ENCODE measurements around the gene CARMIL3.
"Not testable (repeated sequence)": the region's sequence is repeated elsewhere in the genome, so short reads cannot be mapped to it uniquely, and the experiment has no call there.

The CARMIL3 gene

DNA sequence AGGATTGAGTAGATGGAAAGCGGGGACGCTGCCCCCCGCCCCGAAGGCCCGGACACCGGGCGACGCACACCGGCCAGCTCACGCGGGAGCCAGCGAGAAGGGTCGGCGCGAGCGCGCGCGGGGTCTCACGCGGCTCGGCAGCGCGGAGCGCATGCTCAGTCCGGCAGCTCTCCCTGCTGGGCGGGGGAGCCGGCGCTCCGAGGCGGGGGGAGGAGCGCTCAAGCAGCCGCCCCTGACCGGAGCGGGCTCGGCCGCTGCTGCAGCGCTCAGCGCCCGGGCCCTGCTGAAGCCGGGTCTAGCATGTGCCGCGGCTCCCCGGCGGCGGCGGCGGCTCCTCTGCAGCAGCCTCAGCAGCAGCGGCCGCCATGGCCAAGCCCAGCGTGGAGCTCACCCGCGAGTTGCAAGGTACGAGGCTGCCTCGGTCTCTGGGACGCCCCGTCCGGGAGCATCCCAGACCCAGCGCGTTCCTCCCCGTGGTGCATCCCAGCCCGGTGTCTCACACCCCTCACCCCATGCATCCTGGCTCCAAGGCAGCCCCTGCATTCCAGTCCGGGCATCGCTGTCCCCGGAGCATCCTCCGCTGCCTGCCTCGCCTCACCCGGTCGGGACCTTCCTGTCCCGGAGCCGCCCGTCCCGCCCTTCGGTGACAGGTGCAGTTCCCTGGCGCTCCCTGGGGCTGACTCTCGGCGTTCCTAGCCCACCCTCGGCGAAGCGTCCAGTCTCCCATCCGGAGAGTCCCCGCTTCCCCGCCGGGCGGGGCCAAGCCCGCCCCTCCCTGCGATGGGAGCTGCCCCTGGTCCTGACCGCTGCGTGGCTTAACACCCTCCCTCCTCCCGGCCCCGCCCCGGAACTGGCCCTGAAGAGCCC is at the start of gene CARMIL3:
Gene CARMIL3, plus strand, starts transcription at position 221 of the 867 bp plus-strand sequence. Its CDS starts 145 bp downstream, at position 366.
- DNase-seq: peak; percentile 62 to 64

DNA sequence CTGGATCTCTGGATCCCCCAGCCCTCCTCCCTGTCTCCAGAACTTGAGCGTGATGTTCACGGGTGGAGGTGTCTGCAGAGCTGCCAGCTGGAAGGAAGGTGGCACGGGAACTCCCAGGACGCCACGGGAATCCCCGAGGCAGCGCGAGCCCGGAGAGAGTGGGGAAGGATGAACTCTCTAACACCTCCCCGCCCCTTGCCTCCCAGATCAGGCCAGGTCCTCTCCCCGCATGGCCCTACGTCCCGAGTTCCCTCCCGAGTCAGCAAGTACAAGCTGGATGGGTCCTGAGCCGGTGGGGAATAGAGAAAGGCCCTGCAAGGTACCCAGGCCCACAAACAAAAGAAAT is 45.4 kb upstream of the CARMIL3 start:
- DNase-seq: not testable (repeated sequence)

- peak; percentile 66 to 69 for DNase-seq
Observed at GRCh38 chr14:24006817-24007652, 44.8 kb upstream of the CARMIL3 start.

- no peak for DNase-seq
Observed at GRCh38 chr14:24011051-24011450, 40.8 kb upstream of the CARMIL3 start.

- not testable (repeated sequence) for DNase-seq
Observed at GRCh38 chr14:24012726-24013273, 39.0 kb upstream of the CARMIL3 start.

DNA sequence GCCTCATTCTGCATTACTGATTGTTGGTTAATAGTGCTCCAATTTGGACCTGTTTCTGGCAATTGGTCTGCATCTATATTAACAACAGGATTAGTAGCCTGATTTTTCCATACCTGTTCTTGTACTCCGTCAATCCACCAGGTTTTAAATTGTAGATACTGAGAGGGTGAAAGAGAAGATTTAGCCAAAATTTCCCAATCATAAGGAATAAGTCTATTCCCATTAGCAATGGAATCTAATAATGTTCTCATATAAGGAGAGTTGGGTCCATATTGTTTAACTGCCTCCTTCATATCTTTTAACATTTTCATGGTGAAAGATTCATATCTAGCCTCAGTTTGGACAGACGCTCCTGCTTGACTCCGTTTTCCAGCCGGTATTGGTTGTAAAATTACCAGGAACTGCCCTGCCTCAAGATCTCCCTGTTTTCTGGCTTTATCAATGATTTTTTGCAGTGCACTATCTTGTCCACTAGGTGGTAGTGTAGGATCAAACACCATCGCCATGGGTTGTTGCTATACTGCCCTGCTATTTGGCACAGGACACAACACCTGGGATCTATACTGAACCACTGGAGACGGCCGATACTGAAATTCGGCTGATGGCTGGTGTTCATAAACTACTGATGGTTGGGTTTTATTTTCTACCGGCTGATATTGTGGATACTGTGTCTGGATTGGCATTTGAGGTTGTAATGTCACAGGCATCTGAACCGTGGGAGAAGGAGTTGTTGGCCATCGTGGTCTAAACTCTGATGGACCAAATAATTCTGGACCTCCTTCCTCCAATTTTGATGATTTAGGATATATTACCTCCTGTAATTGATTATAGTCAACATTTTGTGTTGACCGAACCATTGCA is 37.9 kb upstream of the CARMIL3 start:
- DNase-seq: peak; percentile 56 to 81

- not testable (repeated sequence) for DNase-seq
Observed at GRCh38 chr14:24015745-24016144, 36.1 kb upstream of the CARMIL3 start.

- not testable (repeated sequence) for DNase-seq
Observed at GRCh38 chr14:24018978-24019377, 32.8 kb upstream of the CARMIL3 start.

DNA sequence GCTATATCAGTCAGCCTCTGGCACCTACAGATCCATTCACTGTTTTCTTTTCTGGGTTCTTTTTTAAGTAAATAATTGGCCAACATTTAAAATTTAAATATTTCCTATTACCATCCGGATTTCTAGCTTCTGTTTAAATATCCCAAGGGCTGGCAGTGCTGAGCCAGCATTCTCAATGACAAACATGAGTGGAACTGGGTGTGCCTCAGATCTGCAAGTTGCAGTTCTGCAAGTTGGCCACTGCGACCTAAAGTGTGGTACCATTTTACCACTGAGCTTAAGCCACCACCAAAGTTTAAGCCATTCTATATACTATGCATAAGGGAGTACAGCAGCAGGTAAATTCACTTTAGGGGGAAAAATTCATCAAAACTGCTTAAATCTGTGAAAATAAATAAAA is 31.9 kb upstream of the CARMIL3 start:
- DNase-seq: not testable (repeated sequence)

DNA sequence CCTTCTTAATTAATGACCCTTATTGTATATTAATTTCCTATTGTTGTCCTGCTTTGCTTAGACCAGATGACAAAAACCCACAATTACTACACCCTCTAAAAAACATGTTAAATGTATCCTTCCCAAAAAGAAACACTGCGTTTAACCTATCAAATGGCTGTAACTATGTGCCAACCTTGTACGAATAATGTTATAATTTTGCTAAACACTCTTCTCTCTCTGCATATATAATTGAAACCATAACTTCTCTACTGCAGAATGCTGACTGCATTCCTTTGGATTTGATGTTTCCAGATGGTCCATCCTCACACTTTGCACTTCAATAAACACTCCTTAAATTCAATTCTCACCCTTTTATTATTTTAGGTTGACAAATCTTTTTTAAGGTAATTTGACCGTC is 31.3 kb upstream of the CARMIL3 start:
- DNase-seq: not testable (repeated sequence)

DNA sequence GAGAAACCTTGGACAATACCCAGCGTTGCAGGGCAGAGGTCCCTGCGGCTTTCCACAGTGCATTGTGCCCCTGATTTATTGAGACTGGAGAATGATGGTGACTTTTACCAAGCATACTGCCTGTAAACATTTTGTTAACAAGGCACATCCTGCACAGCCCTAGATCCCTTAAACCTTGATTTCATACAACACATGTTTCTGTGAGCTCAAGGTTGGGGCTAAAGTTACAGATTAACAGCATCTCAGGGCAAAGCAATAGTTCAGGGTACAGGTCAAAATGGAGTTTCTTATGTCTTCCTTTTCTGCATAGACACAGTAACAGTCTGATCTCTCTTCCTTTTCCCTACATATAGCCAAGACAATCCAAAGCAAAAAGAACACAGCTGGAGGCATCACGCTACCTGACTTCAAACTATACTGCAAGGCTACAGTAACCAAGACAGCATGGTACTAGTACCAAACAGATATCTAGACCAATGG is 26.8 kb upstream of the CARMIL3 start:
- not testable (repeated sequence) for DNase-seq

DNA sequence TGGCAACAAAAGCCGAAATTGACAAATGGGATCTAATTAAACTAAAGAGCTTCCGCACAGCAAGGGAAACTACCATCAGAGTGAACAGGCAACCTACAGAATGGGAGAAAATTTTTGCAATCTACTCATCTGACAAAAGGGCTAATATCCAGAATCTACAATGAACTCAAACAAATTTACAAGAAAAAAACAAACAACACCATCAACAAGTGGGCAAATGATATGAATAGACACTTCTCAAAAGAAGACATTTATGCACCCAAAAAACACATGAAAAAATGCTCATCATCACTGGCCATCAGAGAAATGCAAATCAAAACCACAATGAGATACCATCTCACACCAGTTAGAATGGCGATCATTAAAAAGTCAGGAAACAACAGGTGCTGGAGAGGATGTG is 22.1 kb upstream of the CARMIL3 start:
- not testable (repeated sequence) for DNase-seq

GRCh38 chr14:24031331-24031730 is 20.5 kb upstream of the CARMIL3 start:
- DNase-seq: not testable (repeated sequence)

DNA sequence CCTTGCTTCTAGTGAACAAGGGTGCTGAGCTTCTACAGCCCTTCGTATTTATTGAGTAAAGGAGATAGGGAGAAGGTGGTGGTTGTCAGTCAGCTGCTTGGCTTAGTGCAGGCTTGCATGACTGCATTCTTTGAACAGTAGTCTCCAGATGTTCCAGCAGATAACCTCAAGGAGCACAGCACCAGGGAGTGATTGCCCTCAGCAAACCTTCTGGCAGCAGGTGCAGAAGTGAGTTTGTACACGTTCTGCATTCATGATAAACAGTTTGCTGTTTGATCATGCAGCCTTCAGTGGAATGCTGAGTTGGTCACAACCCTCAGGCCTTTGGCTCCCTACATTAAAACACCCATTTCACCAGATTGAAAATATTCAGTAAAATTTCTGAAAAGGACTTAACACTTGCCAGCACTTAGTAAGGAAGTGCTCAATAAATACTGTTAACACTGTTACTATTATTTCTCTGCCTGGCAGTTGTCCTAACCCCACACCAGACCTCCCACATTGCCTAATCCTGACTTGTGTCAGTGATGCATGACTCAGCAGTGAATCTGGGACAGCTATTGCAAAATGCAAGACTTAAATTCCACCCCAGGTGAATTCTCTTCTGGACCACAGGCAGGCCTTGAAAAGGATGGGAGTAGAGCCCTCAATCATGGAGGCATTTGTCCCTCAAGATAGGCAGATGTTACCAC is 18.9 kb upstream of the CARMIL3 start:
- peak in 1 of 2 donors; percentile 22 for DNase-seq

- not testable (repeated sequence) for DNase-seq
Observed at GRCh38 chr14:24035769-24036168, 16.0 kb upstream of the CARMIL3 start.

- DNase-seq: peak; percentile 66 to 67
Observed at GRCh38 chr14:24036169-24036962, 15.4 kb upstream of the CARMIL3 start.

DNA sequence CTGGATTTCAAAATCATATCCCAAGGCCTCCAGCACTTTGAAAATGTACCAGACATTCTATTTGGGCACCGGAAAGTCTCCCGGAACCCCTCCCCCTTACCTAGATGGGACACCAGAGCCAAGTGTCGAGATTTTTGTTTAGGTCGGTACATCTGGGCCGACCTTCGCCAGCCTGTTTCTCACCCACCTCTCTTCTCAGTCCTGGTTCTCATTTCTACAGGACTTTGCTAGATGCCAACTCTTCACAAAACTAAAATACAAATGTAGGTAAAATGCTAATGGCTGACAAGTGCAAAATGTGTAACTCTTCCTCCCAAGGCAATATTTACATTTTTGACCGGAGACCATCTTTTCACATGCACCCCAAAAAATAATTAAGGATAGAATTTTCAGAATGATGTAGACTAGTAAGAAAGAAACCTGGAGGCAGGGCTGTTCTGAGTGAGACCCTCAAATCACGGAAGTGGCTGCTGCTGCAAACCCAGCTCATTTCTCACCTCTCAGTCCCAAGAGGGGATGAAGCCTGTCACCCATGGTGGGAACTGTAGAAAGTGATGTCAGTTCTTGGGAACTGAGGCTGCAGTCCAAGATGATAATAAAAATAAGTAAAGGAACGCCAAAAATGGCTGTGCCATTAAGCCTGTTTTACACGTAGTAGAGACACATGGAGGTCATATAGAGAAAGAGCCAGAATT is 14.7 kb upstream of the CARMIL3 start:
- DNase-seq: not testable (repeated sequence)

DNA sequence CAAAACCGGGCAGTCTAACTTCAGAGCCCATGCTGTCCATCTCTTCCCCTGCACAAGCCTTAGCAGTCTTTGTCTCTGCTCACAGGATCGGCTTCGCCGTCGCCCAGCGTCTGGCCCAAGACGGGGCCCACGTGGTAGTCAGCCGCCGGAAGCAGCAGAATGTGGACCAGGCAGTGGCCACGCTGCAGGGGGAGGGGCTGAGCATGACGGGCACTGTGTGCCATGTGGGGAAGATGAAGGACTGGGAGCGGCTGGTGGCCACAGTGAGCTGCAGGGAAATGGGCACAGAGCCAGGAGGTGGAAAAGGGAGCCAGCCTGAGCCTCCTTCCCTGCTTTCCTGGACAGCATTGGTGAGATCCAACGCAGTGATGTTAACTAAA is 14.2 kb upstream of the CARMIL3 start:
- DNase-seq: no peak

DNA sequence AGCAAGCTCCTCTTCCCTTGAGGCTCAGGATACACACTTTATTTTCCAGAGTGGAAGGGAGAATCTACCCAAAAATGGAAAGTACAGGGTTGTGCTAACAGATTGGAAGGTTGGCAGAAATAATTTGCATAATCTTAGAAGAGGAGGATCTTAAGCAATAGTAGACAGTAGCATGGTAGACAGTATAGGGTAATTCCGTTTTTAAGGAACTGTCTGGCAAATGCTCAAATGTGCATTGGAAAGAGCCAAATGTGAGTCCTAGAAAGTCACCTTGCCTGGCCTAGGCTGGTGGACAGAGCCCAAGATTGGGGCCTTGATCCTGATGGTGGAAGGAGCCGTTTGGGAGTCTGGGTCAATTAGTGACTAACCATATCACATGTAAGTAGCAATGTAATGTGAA is 13.1 kb upstream of the CARMIL3 start:
- DNase-seq: no peak

- no peak for DNase-seq
Observed at GRCh38 chr14:24040692-24041091, 11.1 kb upstream of the CARMIL3 start.

Data from CD4-positive, alpha-beta T cell treated with Interleukin-1 beta for 1 hour (primary cell).